ENCODE data around the gene QSOX2.

GRCh38 chr9:136180586-136180985 is 65.0 kb downstream of the QSOX2 start:
- TF ChIP-seq, protein P1, sequence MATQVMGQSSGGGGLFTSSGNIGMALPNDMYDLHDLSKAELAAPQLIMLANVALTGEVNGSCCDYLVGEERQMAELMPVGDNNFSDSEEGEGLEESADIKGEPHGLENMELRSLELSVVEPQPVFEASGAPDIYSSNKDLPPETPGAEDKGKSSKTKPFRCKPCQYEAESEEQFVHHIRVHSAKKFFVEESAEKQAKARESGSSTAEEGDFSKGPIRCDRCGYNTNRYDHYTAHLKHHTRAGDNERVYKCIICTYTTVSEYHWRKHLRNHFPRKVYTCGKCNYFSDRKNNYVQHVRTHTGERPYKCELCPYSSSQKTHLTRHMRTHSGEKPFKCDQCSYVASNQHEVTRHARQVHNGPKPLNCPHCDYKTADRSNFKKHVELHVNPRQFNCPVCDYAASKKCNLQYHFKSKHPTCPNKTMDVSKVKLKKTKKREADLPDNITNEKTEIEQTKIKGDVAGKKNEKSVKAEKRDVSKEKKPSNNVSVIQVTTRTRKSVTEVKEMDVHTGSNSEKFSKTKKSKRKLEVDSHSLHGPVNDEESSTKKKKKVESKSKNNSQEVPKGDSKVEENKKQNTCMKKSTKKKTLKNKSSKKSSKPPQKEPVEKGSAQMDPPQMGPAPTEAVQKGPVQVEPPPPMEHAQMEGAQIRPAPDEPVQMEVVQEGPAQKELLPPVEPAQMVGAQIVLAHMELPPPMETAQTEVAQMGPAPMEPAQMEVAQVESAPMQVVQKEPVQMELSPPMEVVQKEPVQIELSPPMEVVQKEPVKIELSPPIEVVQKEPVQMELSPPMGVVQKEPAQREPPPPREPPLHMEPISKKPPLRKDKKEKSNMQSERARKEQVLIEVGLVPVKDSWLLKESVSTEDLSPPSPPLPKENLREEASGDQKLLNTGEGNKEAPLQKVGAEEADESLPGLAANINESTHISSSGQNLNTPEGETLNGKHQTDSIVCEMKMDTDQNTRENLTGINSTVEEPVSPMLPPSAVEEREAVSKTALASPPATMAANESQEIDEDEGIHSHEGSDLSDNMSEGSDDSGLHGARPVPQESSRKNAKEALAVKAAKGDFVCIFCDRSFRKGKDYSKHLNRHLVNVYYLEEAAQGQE (tag by site-specific recombination; IDR thresholded peaks at IDR 0.05) = no peak
- TF ChIP-seq ZNF571 (tag by site-specific recombination; IDR thresholded peaks at IDR 0.05) (no peak), ZNF488 (tag by site-specific recombination; IDR thresholded peaks at IDR 0.05) (no peak), PRDM1 (tag by site-specific recombination; IDR thresholded peaks at IDR 0.05) (no peak), ZNF423 (tag by site-specific recombination; IDR thresholded peaks at IDR 0.05) (no peak), CTCF (tag by site-specific recombination; IDR thresholded peaks at IDR 0.05) (no peak), MZF1 (tag by site-specific recombination; IDR thresholded peaks at IDR 0.05; ENCODE audit: borderline replicate concordance) (no peak), ZNF157 (tag by site-specific recombination; IDR thresholded peaks at IDR 0.05) (no peak), ZNF184 (tag by site-specific recombination; IDR thresholded peaks at IDR 0.05) (no peak), TCF7L2 (IDR thresholded peaks at IDR 0.05; ENCODE audit: borderline replicate concordance, low read depth, low read length) (no peak), TSHZ1 (tag by site-specific recombination; IDR thresholded peaks at IDR 0.05; ENCODE audit: borderline replicate concordance) (no peak), ZBTB21 (tag by site-specific recombination; IDR thresholded peaks at IDR 0.05) (no peak), ZNF792 (tag by site-specific recombination; IDR thresholded peaks at IDR 0.05) (no peak)
- TF ChIP-seq, protein P2, sequence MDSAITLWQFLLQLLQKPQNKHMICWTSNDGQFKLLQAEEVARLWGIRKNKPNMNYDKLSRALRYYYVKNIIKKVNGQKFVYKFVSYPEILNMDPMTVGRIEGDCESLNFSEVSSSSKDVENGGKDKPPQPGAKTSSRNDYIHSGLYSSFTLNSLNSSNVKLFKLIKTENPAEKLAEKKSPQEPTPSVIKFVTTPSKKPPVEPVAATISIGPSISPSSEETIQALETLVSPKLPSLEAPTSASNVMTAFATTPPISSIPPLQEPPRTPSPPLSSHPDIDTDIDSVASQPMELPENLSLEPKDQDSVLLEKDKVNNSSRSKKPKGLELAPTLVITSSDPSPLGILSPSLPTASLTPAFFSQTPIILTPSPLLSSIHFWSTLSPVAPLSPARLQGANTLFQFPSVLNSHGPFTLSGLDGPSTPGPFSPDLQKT (IDR thresholded peaks at IDR 0.05; ENCODE audit: borderline replicate concordance, low read depth, low read length) = no peak

Data from HEK293 (cell line).